Stimulated activated CD8-positive, alpha-beta memory T cell treated with anti-CD3 and anti-CD28 coated beads, Interleukin-4, amount 100 ng/mL, for 1 hour (primary cell): ENCODE data around the gene PLIN4.

Source experiments
- DNase-seq, 2 donors: peaks; one replicate each; pipeline ENCODE4 v3.0.0-alpha.2; 2020; ENCODE audit warnings: low read depth in 2 of 2, low spot score in 1 of 2

The PLIN4 gene

DNA sequence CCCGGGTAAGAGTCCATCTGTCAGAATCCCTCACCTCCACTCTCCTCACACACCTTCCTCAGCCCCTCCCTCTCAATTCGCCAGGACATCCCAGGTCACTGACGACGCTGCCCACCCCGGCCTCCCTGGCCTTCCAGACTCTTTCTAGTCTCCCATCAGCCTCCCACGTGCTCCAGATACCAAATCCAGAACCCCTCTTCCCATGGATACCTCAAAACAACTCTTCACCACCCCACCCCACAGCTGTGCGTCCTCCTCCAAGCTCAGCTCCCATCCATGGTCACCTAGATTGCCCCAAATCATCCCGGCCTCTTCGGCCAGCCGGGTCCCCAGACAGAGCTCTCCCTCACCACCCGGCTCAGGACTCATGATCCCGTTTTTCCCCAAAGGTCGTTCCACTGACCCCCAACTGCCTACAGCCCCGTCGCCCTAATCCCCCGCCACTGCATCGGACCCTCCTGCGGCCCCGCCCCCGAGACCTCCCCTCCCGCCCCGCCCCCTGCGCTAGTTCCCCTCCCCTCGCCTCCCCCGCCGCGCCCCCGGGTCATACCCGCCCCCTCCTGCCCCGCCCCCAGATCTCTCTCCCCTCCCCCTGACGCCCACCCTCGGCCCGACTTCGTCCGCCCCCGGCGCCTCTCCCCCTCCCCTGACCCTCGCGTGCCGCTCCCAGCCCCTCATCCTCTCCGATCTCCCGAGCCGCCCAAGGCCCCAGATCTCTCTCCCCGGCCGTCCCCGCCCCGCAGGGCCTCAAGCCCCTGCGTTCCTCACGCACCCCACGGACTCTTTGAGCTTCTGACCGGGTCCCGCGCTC lies 61.2 kb downstream of the PLIN4 start:
- peak in 1 of 2 donors; percentile 13 for DNase-seq

GRCh38 chr19:4456476-4456842 lies 61.8 kb downstream of the PLIN4 start:
- DNase-seq: no peak

GRCh38 chr19:4455719-4456475 lies 62.4 kb downstream of the PLIN4 start:
- no peak for DNase-seq

DNA sequence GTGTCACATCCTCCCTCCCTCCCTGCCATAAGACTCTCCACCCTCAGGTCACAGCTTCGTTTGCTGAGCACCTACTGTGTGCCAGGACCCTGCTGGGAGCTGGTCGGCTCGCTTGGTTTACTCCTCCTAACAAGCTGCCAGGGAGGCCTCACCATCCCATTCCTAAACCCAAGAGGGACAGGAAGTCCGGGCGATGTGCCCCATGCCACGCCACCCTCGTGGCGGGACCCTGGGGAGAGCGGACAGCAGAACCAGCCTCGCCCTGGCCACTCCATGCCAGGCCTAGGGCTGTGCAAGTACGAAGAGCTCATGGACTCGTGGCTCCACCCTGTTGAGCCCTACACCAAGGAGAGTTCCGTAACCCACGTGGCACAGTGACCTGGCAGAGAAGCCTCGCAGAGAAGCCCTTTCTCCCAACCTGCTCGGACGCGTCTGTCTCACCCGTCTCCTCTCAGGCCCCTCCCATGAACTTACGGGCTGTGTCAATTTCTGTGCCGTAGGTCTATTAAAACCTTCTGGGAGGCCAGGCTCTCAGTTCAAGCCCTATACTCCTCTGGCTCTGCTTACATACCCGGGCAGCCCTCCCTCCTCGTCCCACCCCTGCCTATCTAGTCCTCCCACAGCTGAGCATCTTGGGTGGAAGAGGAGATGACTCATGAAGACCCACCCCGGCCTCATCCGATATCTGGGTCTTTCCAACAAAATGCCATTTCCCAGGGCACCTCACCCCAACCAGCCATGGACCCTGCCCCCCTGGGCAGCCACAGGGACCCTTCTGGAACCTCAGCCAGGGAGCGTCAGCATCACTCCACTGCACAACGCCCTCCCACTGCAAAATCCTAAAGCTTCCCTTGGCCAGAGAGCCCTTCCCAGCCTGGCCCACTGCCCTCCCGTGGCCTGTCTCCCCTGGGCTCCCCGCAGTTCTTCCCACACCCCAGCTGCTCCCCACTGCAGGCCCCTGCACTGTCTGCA lies 63.3 kb downstream of the PLIN4 start:
- no peak for DNase-seq

DNA sequence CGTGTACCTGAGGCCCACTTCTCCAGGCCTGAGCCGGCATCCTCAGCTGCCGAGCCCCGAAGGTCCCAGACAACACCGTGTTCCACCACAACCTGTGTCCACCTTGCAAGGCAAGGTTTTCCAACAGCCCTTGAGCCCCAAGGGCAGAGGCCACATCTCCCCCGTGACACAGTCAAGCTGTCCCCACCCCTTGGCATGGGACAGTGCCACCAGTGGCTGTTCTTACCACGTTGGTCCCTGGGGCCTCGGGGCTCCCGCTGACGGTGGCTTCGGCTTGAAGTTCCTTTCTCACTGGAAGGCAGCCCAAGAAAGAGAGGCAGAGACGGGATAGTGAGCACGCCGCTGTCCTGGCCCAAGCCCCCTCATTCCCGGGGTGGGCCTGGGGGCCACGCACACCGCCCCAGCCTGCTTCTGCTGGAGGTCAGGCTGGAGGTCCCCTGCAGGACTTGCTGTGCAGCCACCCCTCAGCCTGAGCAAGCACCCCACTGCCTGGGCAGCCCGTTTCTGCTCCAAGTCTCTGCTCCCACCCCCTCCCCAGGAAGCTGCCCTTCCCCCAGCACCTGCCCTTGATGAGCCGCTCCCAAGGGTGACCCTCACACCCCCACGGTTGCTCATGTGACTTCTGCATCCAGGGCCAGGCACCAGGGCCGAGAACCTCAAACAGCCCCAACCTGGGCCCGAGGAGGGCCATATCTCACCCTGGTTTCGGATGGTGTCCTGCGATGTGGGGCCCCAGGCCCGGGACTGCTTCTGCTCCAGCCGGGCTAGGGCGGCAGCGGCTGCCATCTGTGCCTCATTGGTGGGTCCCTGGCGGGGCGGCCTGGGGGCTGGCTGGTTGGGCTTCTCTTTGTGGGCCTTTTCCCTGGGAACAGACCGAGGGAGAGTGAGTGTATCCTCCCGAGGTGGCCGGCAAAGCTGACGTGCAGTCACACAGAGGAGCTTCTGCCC lies 64.8 kb downstream of the PLIN4 start:
- DNase-seq: no peak

GRCh38 chr19:4452230-4452990 lies 65.9 kb downstream of the PLIN4 start:
- no peak for DNase-seq
